ENCODE data around the gene CNNM4. TPM values are rescaled to one million over a fixed set of nuclear protein-coding genes. Genes with fewer than 3 reads are reported as not detected.

Gene CNNM4
- total RNA-seq, 1 experiment from 2014 or later: 28.3 TPM

DNA sequence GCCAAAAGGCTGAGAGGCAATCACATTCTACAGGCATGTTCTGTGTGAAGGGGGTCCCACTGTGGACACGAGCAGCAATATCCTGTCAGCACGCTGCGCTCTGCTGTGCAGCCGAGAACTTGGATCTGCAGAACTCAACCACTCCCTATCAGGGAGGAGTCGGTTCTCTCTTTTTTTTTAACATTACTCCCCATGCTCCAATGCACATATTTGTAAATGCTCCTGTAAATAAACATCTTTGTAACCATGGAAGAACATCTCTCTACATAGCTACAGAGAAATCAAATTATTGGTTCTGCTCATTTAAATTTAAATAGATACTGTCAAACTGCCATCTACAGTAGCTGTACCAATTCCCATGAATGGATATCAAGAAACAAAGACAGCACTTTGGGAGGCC is 86.1 kb downstream of the CNNM4 start:
- no peak overlapping the region for H3K4me3 Mint-ChIP-seq (ENCODE audit: unreplicated experiment)
- no peak for TF ChIP-seq CTCF (IDR thresholded peaks at IDR 0.05; ENCODE audit: insufficient read depth in 1 of 2, low read depth in 1 of 2, low read length in 1 of 2, severe bottlenecking in 1 of 2, unreplicated experiment in 1 of 2)
- BruUV-seq (replicated peaks): no TSS peak
- DNase-seq: no peak
- Histone ChIP-seq H3K36me3 (ENCODE audit: control insufficient read depth, insufficient read depth, low read length) (peaks cover 4% of the 10 kb centered on the region), H3K4me3 (ENCODE audit: low read depth, low read length) (no peak overlapping the region), H3K4me1 (peaks cover 3% of the 10 kb centered on the region; the same call in 1 of the 2 replicates), H3K9me3 (no peaks in the 10 kb centered on the region), H3K27me3 (replicated peaks; ENCODE audit: control insufficient read depth, insufficient read depth, low read length) (no peaks in the 10 kb centered on the region)
- no peak overlapping the region for H3K27ac Mint-ChIP-seq (ENCODE audit: unreplicated experiment)
- intact Hi-C loops (cut with micrococcal nuclease; ENCODE audit: unreplicated experiment): no loop called here
- CTCF ChIA-PET: interaction anchor here (0.7 kb wide), 1 partner anchor 122 kb away, joined by 6 read pairs; no protein-coding TSS in a partner anchor
- POLR2A ChIA-PET: no interaction called here
- no peaks in the 10 kb centered on the region for H3K4me1 Mint-ChIP-seq (ENCODE audit: low read depth, unreplicated experiment)
- peaks cover 55% of the 10 kb centered on the region for H3K36me3 Mint-ChIP-seq (ENCODE audit: insufficient read depth, unreplicated experiment)
- no peaks in the 10 kb centered on the region for H3K27me3 Mint-ChIP-seq (ENCODE audit: insufficient read depth, unreplicated experiment)
- no peaks in the 10 kb centered on the region for H3K9me3 Mint-ChIP-seq (ENCODE audit: unreplicated experiment)

DNA sequence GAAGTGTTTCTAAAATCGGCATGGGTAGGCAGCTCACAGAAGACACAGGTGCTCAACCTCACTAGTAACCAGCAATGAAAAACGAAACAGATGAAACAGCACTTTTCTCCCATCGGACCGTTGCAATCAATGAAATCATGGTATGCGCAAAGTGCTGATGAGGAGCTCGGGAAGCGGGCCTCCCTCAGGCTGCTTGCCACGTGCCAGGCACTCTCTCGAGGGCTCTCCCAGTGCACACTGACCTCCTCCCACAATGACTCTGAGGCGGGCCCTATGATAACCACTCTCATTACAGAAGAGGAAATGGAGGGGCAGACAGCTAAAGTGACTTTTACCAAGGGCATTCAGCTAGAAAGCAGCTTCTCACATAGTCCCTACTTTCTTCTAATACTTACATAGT is 86.9 kb downstream of the CNNM4 start:
- CTCF ChIA-PET: interaction anchor here (0.7 kb wide), 1 partner anchor 11 kb away, joined by 3 read pairs; no protein-coding TSS in a partner anchor
- H3K27ac Mint-ChIP-seq (ENCODE audit: unreplicated experiment): no peak overlapping the region
- BruUV-seq (replicated peaks): no TSS peak

DNA sequence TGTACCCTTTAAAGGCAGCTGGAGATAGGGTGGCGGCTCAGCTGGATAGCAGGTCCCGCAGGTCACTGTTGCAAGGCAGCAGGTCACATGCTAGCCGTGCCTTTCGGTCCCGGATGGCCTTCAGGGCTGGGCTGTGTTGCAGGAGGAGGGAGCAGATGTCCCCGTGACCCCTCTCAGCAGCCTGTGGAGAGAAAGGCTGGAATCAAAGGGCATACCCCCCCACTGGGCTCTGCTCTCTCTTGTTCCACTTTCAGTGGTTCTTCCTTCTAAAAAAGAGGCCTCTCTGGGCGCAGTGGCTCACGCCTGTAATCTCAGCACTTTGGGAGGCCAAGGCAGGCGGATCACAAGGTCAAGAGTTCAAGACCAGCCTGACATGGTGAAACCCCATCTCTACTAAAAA is 87.6 kb downstream of the CNNM4 start:
- no peaks in the 10 kb centered on the region for H3K27me3 ChIP-seq (replicated peaks; ENCODE audit: control insufficient read depth, insufficient read depth, low read length)
- CTCF ChIA-PET: interaction anchor here (0.6 kb wide), 1 partner anchor 128 kb away, joined by 3 read pairs; no protein-coding TSS in a partner anchor

More for the DNA sequence above, 86.9 kb downstream of the CNNM4 start:
- Mint-ChIP-seq H3K4me3 (ENCODE audit: unreplicated experiment) (no peak overlapping the region), H3K27me3 (ENCODE audit: insufficient read depth, unreplicated experiment) (no peaks in the 10 kb centered on the region), H3K4me1 (ENCODE audit: low read depth, unreplicated experiment) (no peaks in the 10 kb centered on the region), H3K9me3 (ENCODE audit: unreplicated experiment) (no peaks in the 10 kb centered on the region), H3K36me3 (ENCODE audit: insufficient read depth, unreplicated experiment) (peaks cover 55% of the 10 kb centered on the region)
- Histone ChIP-seq H3K36me3 (ENCODE audit: control insufficient read depth, insufficient read depth, low read length) (peaks cover 4% of the 10 kb centered on the region), H3K9me3 (no peaks in the 10 kb centered on the region), H3K27me3 (replicated peaks; ENCODE audit: control insufficient read depth, insufficient read depth, low read length) (no peaks in the 10 kb centered on the region), H3K4me1 (peaks cover 3% of the 10 kb centered on the region; the same call in 1 of the 2 replicates), H3K4me3 (ENCODE audit: low read depth, low read length) (no peak overlapping the region)
- no peak for TF ChIP-seq CTCF (IDR thresholded peaks at IDR 0.05; ENCODE audit: insufficient read depth in 1 of 2, low read depth in 1 of 2, low read length in 1 of 2, severe bottlenecking in 1 of 2, unreplicated experiment in 1 of 2)
- intact Hi-C loops (cut with micrococcal nuclease; ENCODE audit: unreplicated experiment): no loop called here
- DNase-seq: no peak
- POLR2A ChIA-PET: no interaction called here

More for the DNA sequence above, 87.6 kb downstream of the CNNM4 start:
- peaks cover 3% of the 10 kb centered on the region; the same call in 1 of the 2 replicates for H3K4me1 ChIP-seq
- no peak for TF ChIP-seq CTCF (IDR thresholded peaks at IDR 0.05; ENCODE audit: insufficient read depth in 1 of 2, low read depth in 1 of 2, low read length in 1 of 2, severe bottlenecking in 1 of 2, unreplicated experiment in 1 of 2)
- peaks cover 4% of the 10 kb centered on the region for H3K36me3 ChIP-seq (ENCODE audit: control insufficient read depth, insufficient read depth, low read length)
- intact Hi-C loops (cut with micrococcal nuclease; ENCODE audit: unreplicated experiment): no loop called here
- Mint-ChIP-seq H3K27me3 (ENCODE audit: insufficient read depth, unreplicated experiment) (no peaks in the 10 kb centered on the region), H3K4me3 (ENCODE audit: unreplicated experiment) (no peak overlapping the region), H3K9me3 (ENCODE audit: unreplicated experiment) (no peaks in the 10 kb centered on the region), H3K27ac (ENCODE audit: unreplicated experiment) (no peak overlapping the region), H3K4me1 (ENCODE audit: low read depth, unreplicated experiment) (no peaks in the 10 kb centered on the region), H3K36me3 (ENCODE audit: insufficient read depth, unreplicated experiment) (peaks cover 55% of the 10 kb centered on the region)
- H3K4me3 ChIP-seq (ENCODE audit: low read depth, low read length): no peak overlapping the region
- POLR2A ChIA-PET: no interaction called here
- BruUV-seq (replicated peaks): no TSS peak
- DNase-seq: peak in 1 of 2 experiments; percentile 42
- H3K9me3 ChIP-seq: no peaks in the 10 kb centered on the region
